AG10803 (cell line): ENCODE data around the gene RAI14.
"Not testable (repeated sequence)": the region's sequence is repeated elsewhere in the genome, so short reads cannot be mapped to it uniquely, and the experiment has no call there.

ENCODE experiments used
- DNase-seq: peaks from one replicate; pipeline ENCODE4 v3.0.0; 2010; ENCODE audit warnings: low read depth
- H3K4me3 ChIP-seq: 2 replicates; pipeline ENCODE4 v1.5.1; 2011; ENCODE audit warnings: mild to moderate bottlenecking, low read length, control low read depth
- TF ChIP-seq, protein P1 (sequence below): conservative IDR thresholded peaks from 2 replicates; pipeline ENCODE4 v1.5.1; 2011; ENCODE audit warnings: mild to moderate bottlenecking, low read length, control low read depth, inconsistent platforms

The RAI14 gene

DNA sequence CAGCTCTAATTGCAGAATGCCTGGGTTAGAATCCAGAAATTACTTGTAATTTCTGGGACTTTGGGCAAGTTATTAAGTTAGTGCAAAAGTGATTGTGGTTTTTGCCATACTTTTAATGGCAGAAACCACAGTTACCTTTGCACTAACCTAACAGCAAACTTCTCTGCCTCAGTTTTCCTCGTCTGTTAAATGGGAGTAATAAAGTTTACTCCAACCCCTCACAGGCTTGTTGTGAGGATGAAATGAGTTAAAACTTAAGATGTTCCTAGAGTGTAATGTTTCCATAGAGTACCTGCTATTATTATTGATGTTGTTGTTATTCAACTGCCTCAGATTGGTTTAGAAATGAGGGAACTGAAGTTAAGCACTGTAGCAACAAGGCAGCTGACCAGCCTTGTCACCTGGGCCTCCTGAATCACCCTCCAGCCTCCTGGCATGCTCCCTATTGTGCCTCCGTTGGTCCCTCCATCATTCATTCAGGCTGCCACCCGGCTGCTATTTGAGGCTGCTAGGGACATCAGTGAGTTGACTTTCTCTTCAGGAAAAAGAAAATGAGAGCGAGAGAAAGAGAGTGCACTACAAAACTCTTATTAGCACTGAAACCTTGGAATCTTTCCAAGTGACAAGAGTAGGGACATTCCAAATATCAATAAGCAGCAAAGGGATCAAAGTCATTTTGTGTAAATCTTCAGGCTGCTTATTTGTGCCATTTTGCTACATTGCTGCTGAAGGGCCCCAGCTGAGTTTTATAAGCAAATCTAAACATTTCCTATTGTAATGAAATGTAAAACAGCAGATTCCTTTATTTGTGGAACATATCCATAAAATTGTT, 116.4 kb downstream of the RAI14 start:
- no peak for DNase-seq
- no peak overlapping the region for H3K4me3 ChIP-seq
- TF ChIP-seq, protein P1, sequence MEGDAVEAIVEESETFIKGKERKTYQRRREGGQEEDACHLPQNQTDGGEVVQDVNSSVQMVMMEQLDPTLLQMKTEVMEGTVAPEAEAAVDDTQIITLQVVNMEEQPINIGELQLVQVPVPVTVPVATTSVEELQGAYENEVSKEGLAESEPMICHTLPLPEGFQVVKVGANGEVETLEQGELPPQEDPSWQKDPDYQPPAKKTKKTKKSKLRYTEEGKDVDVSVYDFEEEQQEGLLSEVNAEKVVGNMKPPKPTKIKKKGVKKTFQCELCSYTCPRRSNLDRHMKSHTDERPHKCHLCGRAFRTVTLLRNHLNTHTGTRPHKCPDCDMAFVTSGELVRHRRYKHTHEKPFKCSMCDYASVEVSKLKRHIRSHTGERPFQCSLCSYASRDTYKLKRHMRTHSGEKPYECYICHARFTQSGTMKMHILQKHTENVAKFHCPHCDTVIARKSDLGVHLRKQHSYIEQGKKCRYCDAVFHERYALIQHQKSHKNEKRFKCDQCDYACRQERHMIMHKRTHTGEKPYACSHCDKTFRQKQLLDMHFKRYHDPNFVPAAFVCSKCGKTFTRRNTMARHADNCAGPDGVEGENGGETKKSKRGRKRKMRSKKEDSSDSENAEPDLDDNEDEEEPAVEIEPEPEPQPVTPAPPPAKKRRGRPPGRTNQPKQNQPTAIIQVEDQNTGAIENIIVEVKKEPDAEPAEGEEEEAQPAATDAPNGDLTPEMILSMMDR = no peak

DNA sequence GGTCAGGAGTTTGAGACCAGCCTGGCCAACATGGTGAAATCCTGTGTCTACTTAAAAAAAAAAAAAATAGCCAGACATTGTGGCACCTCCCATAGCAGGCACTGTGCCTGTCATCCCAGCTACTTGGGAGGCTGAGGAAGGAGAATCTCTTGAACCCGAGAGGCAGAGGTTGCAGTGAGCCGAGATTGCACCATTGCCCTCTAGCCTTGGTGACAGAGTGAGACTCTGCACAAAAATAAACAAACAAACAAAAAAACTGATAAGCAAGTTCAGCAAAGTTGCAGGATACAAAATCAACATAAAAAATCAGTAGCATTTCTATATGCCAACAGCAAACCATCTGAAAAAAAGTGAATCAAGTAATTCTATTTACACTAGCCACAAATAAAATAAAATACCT, 118.0 kb downstream of the RAI14 start:
- DNase-seq = no peak
- TF ChIP-seq, protein P1 = no peak

DNA sequence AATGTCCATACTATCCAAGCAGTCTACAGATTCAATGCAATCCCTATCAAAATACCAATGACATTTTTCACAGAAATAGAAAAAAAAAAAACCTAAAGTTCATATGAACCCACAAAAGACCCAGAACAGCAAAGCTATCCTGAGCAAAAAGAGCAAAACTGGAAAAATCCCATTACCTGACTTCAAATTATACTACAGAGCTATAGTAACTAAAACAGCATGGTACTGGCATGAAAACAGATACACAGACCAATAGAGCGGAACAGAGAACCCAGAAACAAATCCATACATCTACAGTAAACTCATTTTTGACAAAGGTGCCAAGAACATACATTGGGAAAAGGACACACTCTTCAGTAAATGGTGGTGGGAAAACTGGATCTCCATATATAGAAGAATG, 118.5 kb downstream of the RAI14 start:
- not testable (repeated sequence) for H3K4me3 ChIP-seq, DNase-seq

More for the DNA sequence above, 118.0 kb downstream of the RAI14 start:
- H3K4me3 ChIP-seq = no peak overlapping the region

DNA sequence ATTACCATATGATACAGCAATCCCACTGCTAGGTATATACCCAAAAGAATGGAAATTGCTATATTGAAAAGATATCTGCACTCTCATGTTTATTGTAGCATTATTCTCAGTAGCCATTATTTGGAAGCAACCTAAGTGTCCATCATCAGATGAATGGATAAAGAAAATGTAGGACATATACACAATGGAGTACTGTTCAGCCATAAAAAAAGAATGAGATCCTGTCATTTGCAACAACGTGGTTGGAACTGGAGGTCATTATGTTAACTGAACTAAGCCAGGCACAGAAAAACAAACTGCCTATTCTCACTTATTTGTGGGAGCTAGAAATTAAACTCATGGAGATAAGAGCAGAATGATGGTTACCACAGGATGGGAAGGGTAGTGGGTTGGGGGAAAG, 119.8 kb downstream of the RAI14 start:
- DNase-seq = no peak
- H3K4me3 ChIP-seq = no peak overlapping the region
- TF ChIP-seq, protein P1 = no peak

DNA sequence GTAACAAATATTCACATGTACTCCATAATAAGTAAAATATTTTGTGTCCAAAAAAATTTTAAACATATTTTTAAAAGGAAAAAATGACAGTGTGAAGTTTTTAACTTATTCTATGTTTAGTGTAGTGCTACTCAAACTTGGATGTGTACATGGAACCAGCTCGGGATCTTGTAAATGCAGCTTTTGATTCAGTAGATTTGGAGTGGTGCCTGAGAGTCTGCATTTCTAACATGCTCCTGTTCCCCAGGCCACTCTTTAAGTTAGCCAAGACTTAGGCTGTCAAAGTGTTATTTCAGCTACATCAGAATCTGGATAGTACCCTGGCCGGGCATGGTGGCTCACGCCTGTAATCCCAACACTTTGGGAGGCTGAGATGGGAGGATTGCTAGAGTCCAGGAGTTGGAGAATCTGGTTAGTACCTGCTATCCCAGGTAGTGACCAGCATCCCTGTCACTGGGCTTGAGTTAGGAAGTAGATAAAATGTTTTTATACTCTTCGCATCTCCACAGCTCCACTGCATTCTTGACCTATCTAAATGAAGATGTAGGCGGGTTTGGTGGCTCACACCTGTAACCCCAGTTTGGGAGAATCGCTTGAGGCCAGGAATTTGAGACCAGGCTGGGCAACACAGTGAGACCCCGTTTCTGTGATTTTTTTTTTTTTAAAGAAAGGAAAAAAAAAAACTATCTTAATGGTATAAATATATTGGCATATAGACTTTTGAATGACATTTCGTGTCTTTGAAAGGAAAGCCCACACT, 122.1 kb downstream of the RAI14 start:
- no peak for DNase-seq
- H3K4me3 ChIP-seq = no peak overlapping the region
- TF ChIP-seq, protein P1 = no peak

DNA sequence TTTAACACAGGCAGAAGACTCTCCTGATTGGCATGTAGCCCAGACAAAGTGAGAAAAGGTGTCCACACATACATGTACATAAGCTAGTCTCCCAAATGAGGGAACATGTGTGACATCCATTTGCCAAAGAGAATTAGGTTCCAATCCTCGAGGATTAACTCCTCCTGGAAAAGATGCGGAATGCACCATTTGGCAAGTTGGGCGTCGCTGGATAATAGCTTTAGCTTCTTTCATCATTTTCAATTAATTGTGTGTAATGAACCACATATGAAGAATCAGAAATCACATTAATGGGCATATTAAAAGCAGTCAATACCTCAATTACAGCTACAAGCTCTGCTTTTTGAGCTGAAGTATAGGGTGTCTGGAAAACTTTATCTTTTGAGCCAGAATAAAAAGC, 127.8 kb downstream of the RAI14 start:
- DNase-seq = not testable (repeated sequence)

DNA sequence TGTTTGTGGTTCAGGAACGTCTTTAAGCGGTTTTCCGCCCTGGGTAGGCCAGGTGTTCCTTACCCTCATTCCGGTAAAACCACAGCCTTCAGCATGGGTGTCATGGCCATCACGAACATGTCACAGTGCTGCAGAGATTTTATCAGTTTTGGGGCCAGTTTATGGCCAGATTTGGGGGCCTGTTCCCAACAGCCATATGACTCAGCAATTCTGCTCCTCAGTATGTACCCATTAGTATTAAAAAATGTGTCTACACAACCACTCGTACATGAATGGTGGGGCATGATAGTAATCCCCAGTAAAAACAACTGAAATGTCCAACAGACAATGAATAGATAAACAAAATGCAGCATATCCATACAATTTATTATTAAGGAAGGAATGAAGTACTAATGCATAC, 130.9 kb downstream of the RAI14 start:
- TF ChIP-seq, protein P1 = no peak
- no peak for DNase-seq

More for the DNA sequence above, 127.8 kb downstream of the RAI14 start:
- not testable (repeated sequence) for H3K4me3 ChIP-seq

DNA sequence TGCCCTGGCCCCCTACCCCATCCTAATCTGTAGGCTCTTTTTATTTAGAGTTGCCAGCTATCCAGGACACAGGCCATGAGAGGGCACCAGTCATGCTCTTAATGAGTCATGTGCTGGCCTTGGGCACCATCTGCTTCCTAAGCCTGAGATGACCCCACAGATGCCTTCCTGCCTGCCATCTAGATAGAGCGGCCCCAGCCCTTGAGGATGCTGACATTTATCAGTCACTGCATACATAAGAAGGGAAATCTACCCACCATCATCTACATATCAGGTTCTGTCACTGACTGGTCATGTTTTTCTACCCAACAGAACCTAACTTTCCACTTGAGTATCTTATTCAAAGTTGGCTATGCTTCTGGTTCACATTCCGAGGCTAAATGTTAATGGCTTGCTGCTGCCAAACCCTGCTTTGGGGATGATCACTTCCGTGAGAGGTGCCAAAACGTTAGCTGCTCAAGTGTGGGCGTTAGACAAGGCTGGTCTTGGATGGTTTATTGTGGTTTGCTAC, 132.9 kb downstream of the RAI14 start:
- no peak overlapping the region for H3K4me3 ChIP-seq
- DNase-seq = peak; percentile 89
- TF ChIP-seq, protein P1 = peak; percentile 9; the same call in 1 of the 2 replicates

More for the DNA sequence above, 130.9 kb downstream of the RAI14 start:
- H3K4me3 ChIP-seq = no peak overlapping the region
